ENCODE results near the gene LYPD4.

Gene LYPD4, protein sequence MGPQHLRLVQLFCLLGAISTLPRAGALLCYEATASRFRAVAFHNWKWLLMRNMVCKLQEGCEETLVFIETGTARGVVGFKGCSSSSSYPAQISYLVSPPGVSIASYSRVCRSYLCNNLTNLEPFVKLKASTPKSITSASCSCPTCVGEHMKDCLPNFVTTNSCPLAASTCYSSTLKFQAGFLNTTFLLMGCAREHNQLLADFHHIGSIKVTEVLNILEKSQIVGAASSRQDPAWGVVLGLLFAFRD

DNA sequence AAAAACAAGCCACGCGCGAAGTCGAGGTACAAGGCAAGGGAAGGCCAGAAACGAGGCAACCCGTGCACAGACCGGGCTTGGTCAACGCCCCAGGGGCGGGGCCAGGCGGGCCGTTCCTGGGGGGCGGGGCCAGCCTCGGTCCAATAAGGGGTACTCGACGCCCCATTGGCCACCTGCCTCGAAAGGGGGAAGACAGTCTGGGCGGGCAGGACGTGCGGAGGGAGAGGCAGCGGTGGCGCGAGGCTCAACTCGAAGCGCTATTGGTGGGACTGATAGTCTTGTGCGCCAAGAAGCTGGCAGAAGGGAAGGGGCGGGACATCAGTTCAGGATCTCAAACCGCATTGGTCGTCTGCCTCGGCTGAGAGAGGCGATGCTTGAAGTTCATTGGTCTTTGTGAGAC lies at the start of gene LYPD4:
TSS of gene LYPD4 (minus strand) at position 83 of the 400 bp plus-strand sequence. CDS start 5,398 bp downstream, outside the sequence.
- no peak for DNase-seq (ENCODE audit: low spot score)
- no peak for TF ChIP-seq CTCF (IDR thresholded peaks at IDR 0.05; ENCODE audit: extremely low read depth, missing control alignments)

- no peak for DNase-seq (ENCODE audit: low spot score)
- no peak for TF ChIP-seq CTCF (IDR thresholded peaks at IDR 0.05; ENCODE audit: extremely low read depth, missing control alignments)
These were observed 49.4 kb upstream of the LYPD4 start for GRCh38 chr19:41893899-41894298.

- TF ChIP-seq CTCF (IDR thresholded peaks at IDR 0.05; ENCODE audit: extremely low read depth, missing control alignments): no peak
- DNase-seq (ENCODE audit: low spot score): no peak
These were observed 47.9 kb upstream of the LYPD4 start for GRCh38 chr19:41892173-41892902.

DNA sequence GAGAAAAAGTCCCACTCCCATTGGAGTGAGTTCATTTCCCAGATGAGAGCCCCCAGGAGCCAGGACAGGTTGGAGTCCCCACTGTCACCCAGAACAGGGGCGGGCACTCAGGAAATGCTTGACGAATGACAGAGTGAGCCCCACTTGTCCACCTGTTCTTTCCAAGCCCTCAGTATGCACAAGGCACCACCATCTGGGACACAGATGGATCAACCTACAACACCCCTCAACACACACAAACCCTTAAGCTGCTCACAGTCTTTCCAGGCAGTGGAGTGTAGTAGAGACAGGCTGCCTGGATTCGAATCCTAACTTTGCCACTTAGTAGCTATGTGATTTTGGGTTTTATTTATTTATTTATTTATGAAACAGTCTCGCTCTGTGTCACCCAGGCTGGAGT lies 46.5 kb upstream of the LYPD4 start:
- no peak for DNase-seq (ENCODE audit: low spot score)
- TF ChIP-seq CTCF (IDR thresholded peaks at IDR 0.05; ENCODE audit: extremely low read depth, missing control alignments): no peak

GRCh38 chr19:41889896-41890295 lies 45.4 kb upstream of the LYPD4 start:
- TF ChIP-seq CTCF (IDR thresholded peaks at IDR 0.05; ENCODE audit: extremely low read depth, missing control alignments): no peak
- DNase-seq (ENCODE audit: low spot score): no peak

DNA sequence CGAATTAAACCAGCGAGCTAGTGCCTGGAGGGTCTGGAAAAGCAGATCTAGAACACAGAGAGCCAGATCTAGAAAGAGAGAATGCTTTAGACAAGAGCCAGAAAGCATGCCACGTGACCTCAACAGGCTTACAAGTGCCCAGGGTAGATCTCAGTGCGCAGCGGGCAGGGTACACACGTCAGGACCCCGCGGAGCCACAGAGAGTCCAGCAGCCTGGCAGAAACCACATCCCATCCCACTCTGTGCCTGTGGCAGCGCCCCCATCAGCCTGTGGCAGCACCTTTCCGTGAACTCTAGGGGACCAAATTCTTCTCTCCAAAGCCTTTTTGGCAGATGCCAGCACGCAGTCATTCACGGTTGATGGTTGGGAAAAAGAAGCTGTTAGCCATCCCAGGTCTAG lies 44.4 kb upstream of the LYPD4 start:
- no peak for TF ChIP-seq CTCF (IDR thresholded peaks at IDR 0.05; ENCODE audit: extremely low read depth, missing control alignments)
- no peak for DNase-seq (ENCODE audit: low spot score)

GRCh38 chr19:41887711-41888382 lies 43.4 kb upstream of the LYPD4 start:
- peak; percentile 20 for TF ChIP-seq CTCF (IDR thresholded peaks at IDR 0.05; ENCODE audit: extremely low read depth, missing control alignments)

More at GRCh38 chr19:41887711-41888382, 43.4 kb upstream of the LYPD4 start:
- DNase-seq (ENCODE audit: low spot score): peak; percentile 77

All from GM20000 (cell line).